ENCODE results near the gene SLC25A27.

The SLC25A27 gene

GRCh38 chr6:46715141-46715540, 62.4 kb downstream of the SLC25A27 start:
- no peak for DNase-seq (ENCODE audit: low read depth in 2 of 2)

- no peak for DNase-seq (ENCODE audit: low read depth in 2 of 2)
Measured at GRCh38 chr6:46719099-46719498, 66.3 kb downstream of the SLC25A27 start.

GRCh38 chr6:46720401-46720800, 67.6 kb downstream of the SLC25A27 start:
- no peak for DNase-seq (ENCODE audit: low read depth in 2 of 2)

Data from activated CD8-positive, alpha-beta memory T cell treated with anti-CD3 and anti-CD28 coated beads for 4 hours (primary cell).